ENCODE data around the gene GASK1A.

GASK1A gene

GRCh38 chr3:42983927-42984326 lies 4.8 kb downstream of the GASK1A start:
- DNase-seq = no peak

- no peak for DNase-seq
Measured at GRCh38 chr3:42984701-42985100, 5.6 kb downstream of the GASK1A start.

- DNase-seq = peak; percentile 18
Measured at GRCh38 chr3:42988097-42988496, 9.0 kb downstream of the GASK1A start.

GRCh38 chr3:42988566-42988965 lies 9.5 kb downstream of the GASK1A start:
- no peak for DNase-seq

GRCh38 chr3:42991341-42992315 lies 12.5 kb downstream of the GASK1A start:
- no peak for DNase-seq

- DNase-seq = no peak
Measured at GRCh38 chr3:42994595-42994994, 15.5 kb downstream of the GASK1A start.

GRCh38 chr3:42996021-42996420 lies 16.9 kb downstream of the GASK1A start:
- DNase-seq = no peak

- no peak for DNase-seq
Measured at GRCh38 chr3:42996633-42997075, 17.5 kb downstream of the GASK1A start.

GRCh38 chr3:42999212-42999611 lies 20.1 kb downstream of the GASK1A start:
- no peak for DNase-seq

- no peak for DNase-seq
Measured at GRCh38 chr3:42999632-43000031, 20.5 kb downstream of the GASK1A start.

GRCh38 chr3:43000387-43000786 lies 21.3 kb downstream of the GASK1A start:
- no peak for DNase-seq

GRCh38 chr3:43001094-43001553 lies 22.0 kb downstream of the GASK1A start:
- no peak for DNase-seq

GRCh38 chr3:43001556-43002121 lies 22.5 kb downstream of the GASK1A start:
- no peak for DNase-seq

GRCh38 chr3:43004282-43004681 lies 25.2 kb downstream of the GASK1A start:
- no peak for DNase-seq

- no peak for DNase-seq
Measured at GRCh38 chr3:43005253-43005652, 26.1 kb downstream of the GASK1A start.

- DNase-seq = no peak
Measured at GRCh38 chr3:43005981-43006380, 26.9 kb downstream of the GASK1A start.

- DNase-seq = no peak
Measured at GRCh38 chr3:43006825-43007224, 27.7 kb downstream of the GASK1A start.

GRCh38 chr3:43009547-43009946 lies 30.4 kb downstream of the GASK1A start:
- no peak for DNase-seq

GRCh38 chr3:43010638-43011037 lies 31.5 kb downstream of the GASK1A start:
- DNase-seq = no peak

- no peak for DNase-seq
Measured at GRCh38 chr3:43011638-43012037, 32.5 kb downstream of the GASK1A start.

- no peak for DNase-seq
Measured at GRCh38 chr3:43012174-43012573, 33.1 kb downstream of the GASK1A start.

GRCh38 chr3:43013256-43013655 lies 34.1 kb downstream of the GASK1A start:
- DNase-seq = no peak

- DNase-seq = no peak
Measured at GRCh38 chr3:43013743-43014155, 34.6 kb downstream of the GASK1A start.

- no peak for DNase-seq
Measured at GRCh38 chr3:43014241-43014640, 35.1 kb downstream of the GASK1A start.

Measured in DMS53 (cell line).